ENCODE results near the gene LCP1. TPM values are rescaled to one million over a fixed set of nuclear protein-coding genes. Genes with fewer than 3 reads are reported as not detected.

Gene LCP1
- total RNA-seq, 1 donor from 2014 or later, result 234 TPM

- H3K4me1 ChIP-seq, result peaks cover 15% of the 10 kb centered on the region
- ATAC-seq, result no peak
- TF ChIP-seq, protein P1, sequence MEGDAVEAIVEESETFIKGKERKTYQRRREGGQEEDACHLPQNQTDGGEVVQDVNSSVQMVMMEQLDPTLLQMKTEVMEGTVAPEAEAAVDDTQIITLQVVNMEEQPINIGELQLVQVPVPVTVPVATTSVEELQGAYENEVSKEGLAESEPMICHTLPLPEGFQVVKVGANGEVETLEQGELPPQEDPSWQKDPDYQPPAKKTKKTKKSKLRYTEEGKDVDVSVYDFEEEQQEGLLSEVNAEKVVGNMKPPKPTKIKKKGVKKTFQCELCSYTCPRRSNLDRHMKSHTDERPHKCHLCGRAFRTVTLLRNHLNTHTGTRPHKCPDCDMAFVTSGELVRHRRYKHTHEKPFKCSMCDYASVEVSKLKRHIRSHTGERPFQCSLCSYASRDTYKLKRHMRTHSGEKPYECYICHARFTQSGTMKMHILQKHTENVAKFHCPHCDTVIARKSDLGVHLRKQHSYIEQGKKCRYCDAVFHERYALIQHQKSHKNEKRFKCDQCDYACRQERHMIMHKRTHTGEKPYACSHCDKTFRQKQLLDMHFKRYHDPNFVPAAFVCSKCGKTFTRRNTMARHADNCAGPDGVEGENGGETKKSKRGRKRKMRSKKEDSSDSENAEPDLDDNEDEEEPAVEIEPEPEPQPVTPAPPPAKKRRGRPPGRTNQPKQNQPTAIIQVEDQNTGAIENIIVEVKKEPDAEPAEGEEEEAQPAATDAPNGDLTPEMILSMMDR (IDR thresholded peaks at IDR 0.05), result no peak
- H3K27me3 ChIP-seq, result no peaks in the 10 kb centered on the region
- intact Hi-C loops (cut with DNase I), result no loop called here
- H3K36me3 ChIP-seq, result no peaks in the 10 kb centered on the region
- peak overlapping the region; percentile 63 for H3K27ac ChIP-seq
- H3K9me3 ChIP-seq, result no peaks in the 10 kb centered on the region
- H3K4me3 ChIP-seq, result peak overlapping the region; percentile 40
- DNase-seq, result no peak
Measured at GRCh38 chr13:46181377-46181839, 569 bp downstream of the LCP1 start.

- intact Hi-C loops (cut with DNase I), result no loop called here
- ATAC-seq (no peak), DNase-seq (no peak)
- TF ChIP-seq, protein P1 (IDR thresholded peaks at IDR 0.05), result no peak
- H3K27me3 ChIP-seq, result no peaks in the 10 kb centered on the region
- no peaks in the 10 kb centered on the region for H3K9me3 ChIP-seq
- no peaks in the 10 kb centered on the region for H3K36me3 ChIP-seq
- peak overlapping the region; percentile 40 for H3K4me3 ChIP-seq
- H3K4me1 ChIP-seq, result peaks cover 15% of the 10 kb centered on the region
- peak overlapping the region; percentile 63 for H3K27ac ChIP-seq
Measured at GRCh38 chr13:46179969-46180763, 1.8 kb downstream of the LCP1 start.

GRCh38 chr13:46179491-46179908, 2.5 kb downstream of the LCP1 start:
- intact Hi-C loops (cut with DNase I), result no loop called here

DNA sequence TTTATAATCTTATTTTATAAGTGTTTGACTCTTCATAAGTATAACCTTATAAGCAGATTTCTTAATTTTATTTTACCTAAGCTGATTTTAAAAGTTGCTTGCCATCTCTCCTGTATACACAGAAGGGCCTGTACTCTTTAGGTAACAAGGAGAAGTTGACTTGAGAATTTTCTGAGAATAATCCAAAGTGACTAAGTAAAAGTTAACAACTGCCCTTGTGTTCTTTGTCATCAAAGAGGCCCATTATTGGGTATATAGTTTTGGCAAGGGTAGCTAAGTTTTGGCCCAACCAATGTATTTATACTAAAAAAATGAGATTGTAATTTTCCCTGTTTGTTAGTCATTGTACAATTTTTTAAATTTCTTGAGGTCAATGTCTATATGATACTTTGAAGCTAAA, 3.2 kb downstream of the LCP1 start:
- no peaks in the 10 kb centered on the region for H3K36me3 ChIP-seq
- peak overlapping the region; percentile 40 for H3K4me3 ChIP-seq
- H3K27me3 ChIP-seq, result no peaks in the 10 kb centered on the region
- TF ChIP-seq, protein P1 (IDR thresholded peaks at IDR 0.05), result no peak
- H3K4me1 ChIP-seq, result peaks cover 15% of the 10 kb centered on the region
- H3K27ac ChIP-seq, result no peak overlapping the region
- DNase-seq (no peak), ATAC-seq (no peak)
- intact Hi-C loops (cut with DNase I), result no loop called here
- no peaks in the 10 kb centered on the region for H3K9me3 ChIP-seq

More at GRCh38 chr13:46179491-46179908, 2.5 kb downstream of the LCP1 start:
- Histone ChIP-seq H3K4me1 (peaks cover 15% of the 10 kb centered on the region), H3K36me3 (no peaks in the 10 kb centered on the region), H3K9me3 (no peaks in the 10 kb centered on the region), H3K27me3 (no peaks in the 10 kb centered on the region), H3K27ac (peak overlapping the region; percentile 63), H3K4me3 (peak overlapping the region; percentile 40)
- ATAC-seq (peak; percentile 53), DNase-seq (peak; percentile 75)
- TF ChIP-seq, protein P1 (IDR thresholded peaks at IDR 0.05), result no peak

- H3K36me3 ChIP-seq, result no peaks in the 10 kb centered on the region
- intact Hi-C loops (cut with DNase I), result no loop called here
- peak overlapping the region; percentile 40 for H3K4me3 ChIP-seq
- peak overlapping the region; percentile 55 for H3K27ac ChIP-seq
- ATAC-seq, result peak; percentile 34
- no peak for DNase-seq
- no peaks in the 10 kb centered on the region for H3K9me3 ChIP-seq
- TF ChIP-seq, protein P1 (IDR thresholded peaks at IDR 0.05), result no peak
- no peaks in the 10 kb centered on the region for H3K27me3 ChIP-seq
- H3K4me1 ChIP-seq, result peaks cover 15% of the 10 kb centered on the region
Measured at GRCh38 chr13:46178143-46178542, 3.8 kb downstream of the LCP1 start.
